ENCODE results near the gene FBXL14. TPM values are rescaled to one million over a fixed set of nuclear protein-coding genes. Genes with fewer than 3 reads are reported as not detected.
A peak's percentile ranks its signal among the peaks of the same experiment; 100 is the strongest.

FBXL14 gene
- total RNA-seq, 1 experiment from 2014 or later: 19.4 TPM

GRCh38 chr12:1590221-1590979 is 4.0 kb downstream of the FBXL14 start:
- Mint-ChIP-seq H3K4me1 (ENCODE audit: low read depth, unreplicated experiment) (peaks cover 49% of the 10 kb centered on the region), H3K27me3 (ENCODE audit: unreplicated experiment) (no peaks in the 10 kb centered on the region), H3K36me3 (ENCODE audit: insufficient read depth, unreplicated experiment) (peaks cover 48% of the 10 kb centered on the region), H3K4me3 (ENCODE audit: low read depth, unreplicated experiment) (peak overlapping the region; percentile 82), H3K9me3 (ENCODE audit: low read depth, unreplicated experiment) (no peaks in the 10 kb centered on the region), H3K27ac (ENCODE audit: unreplicated experiment) (no peak overlapping the region)
- intact Hi-C loops (cut with micrococcal nuclease; ENCODE audit: unreplicated experiment): no loop called here
- no TSS peak for BruUV-seq (replicated peaks)
- TF ChIP-seq, protein P1, sequence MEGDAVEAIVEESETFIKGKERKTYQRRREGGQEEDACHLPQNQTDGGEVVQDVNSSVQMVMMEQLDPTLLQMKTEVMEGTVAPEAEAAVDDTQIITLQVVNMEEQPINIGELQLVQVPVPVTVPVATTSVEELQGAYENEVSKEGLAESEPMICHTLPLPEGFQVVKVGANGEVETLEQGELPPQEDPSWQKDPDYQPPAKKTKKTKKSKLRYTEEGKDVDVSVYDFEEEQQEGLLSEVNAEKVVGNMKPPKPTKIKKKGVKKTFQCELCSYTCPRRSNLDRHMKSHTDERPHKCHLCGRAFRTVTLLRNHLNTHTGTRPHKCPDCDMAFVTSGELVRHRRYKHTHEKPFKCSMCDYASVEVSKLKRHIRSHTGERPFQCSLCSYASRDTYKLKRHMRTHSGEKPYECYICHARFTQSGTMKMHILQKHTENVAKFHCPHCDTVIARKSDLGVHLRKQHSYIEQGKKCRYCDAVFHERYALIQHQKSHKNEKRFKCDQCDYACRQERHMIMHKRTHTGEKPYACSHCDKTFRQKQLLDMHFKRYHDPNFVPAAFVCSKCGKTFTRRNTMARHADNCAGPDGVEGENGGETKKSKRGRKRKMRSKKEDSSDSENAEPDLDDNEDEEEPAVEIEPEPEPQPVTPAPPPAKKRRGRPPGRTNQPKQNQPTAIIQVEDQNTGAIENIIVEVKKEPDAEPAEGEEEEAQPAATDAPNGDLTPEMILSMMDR (IDR thresholded peaks at IDR 0.05; ENCODE audit: unreplicated experiment): no peak
- CTCF ChIA-PET: no interaction called here
- no peak for DNase-seq

GRCh38 chr12:1588575-1588947 is 5.8 kb downstream of the FBXL14 start:
- H3K36me3 Mint-ChIP-seq (ENCODE audit: insufficient read depth, unreplicated experiment): peaks cover 29% of the 10 kb centered on the region
- H3K4me3 Mint-ChIP-seq (ENCODE audit: low read depth, unreplicated experiment): no peak overlapping the region
- H3K27ac Mint-ChIP-seq (ENCODE audit: unreplicated experiment): no peak overlapping the region
- DNase-seq: no peak
- TF ChIP-seq, protein P1 (IDR thresholded peaks at IDR 0.05; ENCODE audit: unreplicated experiment): no peak
- CTCF ChIA-PET: interaction anchor here (0.6 to 1.6 kb wide), 3 partner anchors 13 to 735 kb away, joined by 3 read pairs; no protein-coding TSS in a partner anchor
- peaks cover 41% of the 10 kb centered on the region for H3K4me1 Mint-ChIP-seq (ENCODE audit: low read depth, unreplicated experiment)
- H3K9me3 Mint-ChIP-seq (ENCODE audit: low read depth, unreplicated experiment): no peaks in the 10 kb centered on the region
- BruUV-seq (replicated peaks): no TSS peak
- no peaks in the 10 kb centered on the region for H3K27me3 Mint-ChIP-seq (ENCODE audit: unreplicated experiment)
- intact Hi-C loops (cut with micrococcal nuclease; ENCODE audit: unreplicated experiment): loop anchor here (10.0 kb wide), 1 partner anchor 374 kb away; no protein-coding TSS in a partner anchor

GRCh38 chr12:1587927-1588574 is 6.3 kb downstream of the FBXL14 start:
- CTCF ChIA-PET: interaction anchor here (0.6 to 1.6 kb wide), 3 partner anchors 13 to 735 kb away, joined by 3 read pairs; no protein-coding TSS in a partner anchor
- DNase-seq: no peak
- intact Hi-C loops (cut with micrococcal nuclease; ENCODE audit: unreplicated experiment): loop anchor here (10.0 kb wide), 1 partner anchor 373 kb away; no protein-coding TSS in a partner anchor
- no peaks in the 10 kb centered on the region for H3K9me3 Mint-ChIP-seq (ENCODE audit: low read depth, unreplicated experiment)
- H3K27me3 Mint-ChIP-seq (ENCODE audit: unreplicated experiment): no peaks in the 10 kb centered on the region
- H3K4me3 Mint-ChIP-seq (ENCODE audit: low read depth, unreplicated experiment): no peak overlapping the region
- H3K27ac Mint-ChIP-seq (ENCODE audit: unreplicated experiment): no peak overlapping the region
- H3K36me3 Mint-ChIP-seq (ENCODE audit: insufficient read depth, unreplicated experiment): peaks cover 24% of the 10 kb centered on the region
- peaks cover 36% of the 10 kb centered on the region for H3K4me1 Mint-ChIP-seq (ENCODE audit: low read depth, unreplicated experiment)
- TF ChIP-seq, protein P1 (IDR thresholded peaks at IDR 0.05; ENCODE audit: unreplicated experiment): no peak
- BruUV-seq (replicated peaks): no TSS peak

- no peak overlapping the region for H3K27ac Mint-ChIP-seq (ENCODE audit: unreplicated experiment)
- BruUV-seq (replicated peaks): no TSS peak
- TF ChIP-seq, protein P1 (IDR thresholded peaks at IDR 0.05; ENCODE audit: unreplicated experiment): no peak
- intact Hi-C loops (cut with micrococcal nuclease; ENCODE audit: unreplicated experiment): loop anchor here (10.0 kb wide), 1 partner anchor 370 kb away; no protein-coding TSS in a partner anchor
- no peak for DNase-seq
- no peaks in the 10 kb centered on the region for H3K27me3 Mint-ChIP-seq (ENCODE audit: unreplicated experiment)
- CTCF ChIA-PET: interaction anchor here (1.7 to 3.2 kb wide), 3 partner anchors 8 to 466 kb away, joined by 5 to 55 read pairs (median 10); no protein-coding TSS in a partner anchor
- H3K4me1 Mint-ChIP-seq (ENCODE audit: low read depth, unreplicated experiment): peaks cover 9% of the 10 kb centered on the region
- no peaks in the 10 kb centered on the region for H3K36me3 Mint-ChIP-seq (ENCODE audit: insufficient read depth, unreplicated experiment)
- no peak overlapping the region for H3K4me3 Mint-ChIP-seq (ENCODE audit: low read depth, unreplicated experiment)
- H3K9me3 Mint-ChIP-seq (ENCODE audit: low read depth, unreplicated experiment): no peaks in the 10 kb centered on the region
These were observed 10.1 kb downstream of the FBXL14 start for GRCh38 chr12:1584326-1584725.
